KOPT-K1 (cell line): ENCODE data around the gene CPLANE1.
"Not testable (repeated sequence)": the region's sequence is repeated elsewhere in the genome, so short reads cannot be mapped to it uniquely, and the experiment has no call there.

Experiments used
- H3K27ac ChIP-seq: fragments of 200-600 bp; sonication (generic); 2 replicates; pipeline ENCODE4 v1.5.1; 2016; ENCODE audit warnings: antibody characterized with exemption, mild to moderate bottlenecking, low read depth, low read length; ENCODE audit not compliant: poor library complexity, severe bottlenecking
- H3K36me3 ChIP-seq: fragments of 200-600 bp; sonication (generic); 2 replicates; pipeline ENCODE4 v1.5.1; 2017; ENCODE audit warnings: antibody characterized with exemption, mild to moderate bottlenecking, low read length, moderate library complexity; ENCODE audit not compliant: insufficient read depth
- H3K9me3 ChIP-seq: fragments of 200-600 bp; sonication (generic); 2 replicates; pipeline ENCODE4 v1.5.1; 2017; ENCODE audit warnings: antibody characterized with exemption, low read length, mild to moderate bottlenecking; ENCODE audit not compliant: insufficient read depth, poor library complexity, severe bottlenecking

CPLANE1 gene

DNA sequence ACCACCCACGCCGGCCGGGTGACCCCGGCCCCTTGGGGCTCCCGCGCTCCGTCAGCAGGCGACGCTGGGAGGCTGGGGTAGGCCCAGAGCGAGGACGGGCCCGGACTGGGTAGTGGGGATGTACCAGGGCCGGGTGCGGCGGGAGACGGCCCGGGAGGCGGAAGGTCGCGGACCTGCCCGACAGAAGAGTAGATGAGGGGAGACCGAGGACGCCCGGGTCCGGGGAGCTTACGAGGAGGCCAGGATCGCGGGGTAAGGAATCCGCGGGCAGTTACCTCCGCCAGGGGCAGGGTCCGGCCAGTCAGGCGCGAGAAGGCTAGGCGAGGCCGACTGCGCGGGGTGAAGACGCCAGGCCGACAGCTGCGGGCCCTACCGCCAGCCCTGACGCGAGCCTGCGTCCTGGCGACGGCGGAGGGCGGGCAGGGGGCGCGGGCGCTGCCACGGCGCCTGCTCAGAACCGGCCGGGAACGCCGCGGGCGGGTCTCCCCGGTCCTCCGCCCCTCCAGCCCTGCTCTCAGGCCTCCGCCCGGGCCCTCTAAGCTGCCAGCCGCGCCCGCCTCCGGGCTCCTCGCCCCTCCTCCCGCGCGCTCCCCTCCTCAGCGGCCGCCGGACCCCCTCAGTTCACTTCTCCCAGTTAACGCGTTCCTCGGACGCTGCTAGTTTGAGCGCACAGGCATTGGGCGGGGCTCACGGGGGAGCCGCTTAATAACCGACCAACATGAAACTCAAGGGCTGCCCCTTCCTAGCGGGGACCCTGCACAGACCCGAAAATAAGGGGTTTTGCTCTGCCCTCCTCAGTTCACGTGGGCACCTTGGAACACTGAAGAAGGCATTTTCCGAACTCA is at the start of gene CPLANE1:
Gene CPLANE1 (minus strand): TSS at position 407 of the 845 bp plus-strand sequence. CDS start 1,678 bp downstream, outside the sequence.
- H3K27ac ChIP-seq: peak within 1 kb of the TSS; percentile 67
- H3K9me3 ChIP-seq: peaks cover 4% of the 10 kb centered on the region
- H3K36me3 ChIP-seq: peaks cover 9% of the 10 kb centered on the region; the same call in 1 of the 2 replicates

DNA sequence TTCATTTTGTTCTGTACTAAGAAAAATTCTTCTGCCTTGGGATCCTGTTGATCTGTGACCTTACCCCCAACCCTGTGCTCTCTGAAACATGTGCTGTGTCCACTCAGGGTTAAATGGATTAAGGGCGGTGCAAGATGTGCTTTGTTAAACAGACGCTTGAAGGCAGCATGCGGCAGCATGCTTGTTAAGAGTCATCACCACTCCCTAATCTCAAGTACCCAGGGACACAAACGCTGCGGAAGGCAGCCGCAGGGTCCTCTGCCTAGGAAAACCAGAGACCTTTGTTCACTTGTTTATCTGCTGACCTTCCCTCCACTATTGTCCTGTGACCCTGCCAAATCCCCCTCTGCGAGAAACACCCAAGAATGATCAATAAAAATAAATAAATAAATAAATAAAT is 47.1 kb upstream of the CPLANE1 start:
- H3K9me3 ChIP-seq: not testable (repeated sequence)
- peaks cover 83% of the 10 kb centered on the region for H3K36me3 ChIP-seq

DNA sequence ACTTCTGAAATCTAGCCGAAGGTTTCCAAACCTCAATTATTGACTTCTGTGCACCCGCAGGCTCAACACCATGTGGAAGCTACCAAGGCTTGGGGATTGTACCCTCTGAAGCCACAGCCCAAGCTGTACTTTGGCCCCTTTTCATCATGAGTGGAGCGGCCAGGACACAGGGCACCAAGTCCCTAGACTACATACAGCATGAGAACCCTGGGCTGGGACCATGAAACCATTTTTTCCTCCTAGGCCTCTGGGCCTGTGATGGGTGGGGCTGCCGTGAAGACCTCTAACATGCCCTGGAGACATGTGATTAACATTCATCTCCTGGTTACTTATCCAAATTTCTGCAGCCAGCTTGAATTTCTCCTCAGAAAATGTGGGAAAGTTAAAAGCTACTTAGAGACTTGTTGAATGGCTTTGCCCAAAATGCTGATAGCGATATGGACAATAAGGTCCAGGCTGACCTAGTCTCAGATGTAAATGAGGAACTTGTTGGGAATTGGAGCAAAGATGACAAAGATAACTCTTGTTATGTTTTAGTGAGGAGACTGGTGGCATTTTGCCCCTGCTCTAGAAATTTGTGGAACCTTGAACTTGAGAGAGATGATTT is 34.1 kb upstream of the CPLANE1 start:
- peaks cover 54% of the 10 kb centered on the region for H3K9me3 ChIP-seq
- H3K36me3 ChIP-seq: peaks cover 7% of the 10 kb centered on the region
- no peak overlapping the region for H3K27ac ChIP-seq

More for the DNA sequence above, 47.1 kb upstream of the CPLANE1 start:
- H3K27ac ChIP-seq: not testable (repeated sequence)

DNA sequence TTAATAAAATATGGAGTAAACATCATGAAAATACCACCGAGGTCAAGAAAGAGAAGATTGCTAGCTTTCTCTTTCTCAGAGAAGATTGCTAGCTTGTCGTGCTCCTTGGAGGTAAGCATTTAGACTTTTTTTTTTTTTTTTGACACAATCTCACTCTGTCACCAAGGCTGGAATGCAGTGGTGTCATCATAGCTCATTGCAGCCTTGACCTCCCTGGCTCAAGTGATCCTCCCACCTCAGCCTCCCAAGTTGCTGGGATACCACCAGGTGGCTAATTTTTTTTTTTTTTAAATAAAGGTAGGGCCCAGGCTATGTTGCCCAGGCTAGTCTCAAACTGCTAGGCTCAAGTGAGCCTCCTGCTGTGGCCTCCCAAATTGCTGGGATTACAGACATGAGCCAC is 26.3 kb upstream of the CPLANE1 start:
- Histone ChIP-seq H3K27ac (no peak overlapping the region), H3K36me3 (no peaks in the 10 kb centered on the region), H3K9me3 (peaks cover 22% of the 10 kb centered on the region)

GRCh38 chr5:37272511-37272910 is 23.3 kb upstream of the CPLANE1 start:
- Histone ChIP-seq H3K27ac (no peak overlapping the region), H3K36me3 (no peaks in the 10 kb centered on the region), H3K9me3 (peaks cover 14% of the 10 kb centered on the region)

DNA sequence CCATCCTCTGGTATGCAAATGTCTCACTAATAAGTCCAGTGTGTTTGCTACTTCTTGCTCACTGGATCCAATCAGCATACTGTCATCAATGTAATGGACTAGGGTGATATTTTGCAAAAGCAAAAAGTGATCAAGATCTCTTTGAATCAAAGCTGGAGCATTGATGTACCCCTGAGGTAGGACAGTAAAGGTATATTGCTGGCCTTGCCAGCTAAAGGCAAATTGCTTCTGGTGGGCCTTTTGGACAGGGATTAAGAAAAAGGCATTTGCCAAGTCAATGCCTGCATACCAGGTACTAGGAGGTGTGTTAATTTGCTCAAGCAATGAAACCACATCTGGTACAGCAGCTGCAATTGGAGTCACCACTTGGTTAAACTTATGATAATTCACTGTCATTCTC is 18.9 kb upstream of the CPLANE1 start:
- not testable (repeated sequence) for H3K36me3 ChIP-seq, H3K27ac ChIP-seq

GRCh38 chr5:37255774-37256358 is 6.7 kb upstream of the CPLANE1 start:
- no peaks in the 10 kb centered on the region for H3K36me3 ChIP-seq
- no peak overlapping the region for H3K27ac ChIP-seq
- H3K9me3 ChIP-seq: peaks cover 19% of the 10 kb centered on the region

More for the DNA sequence above, 18.9 kb upstream of the CPLANE1 start:
- peaks cover 19% of the 10 kb centered on the region for H3K9me3 ChIP-seq

GRCh38 chr5:37254581-37254980 is 5.4 kb upstream of the CPLANE1 start:
- peaks cover 19% of the 10 kb centered on the region for H3K9me3 ChIP-seq
- H3K27ac ChIP-seq: no peak overlapping the region
- no peaks in the 10 kb centered on the region for H3K36me3 ChIP-seq

DNA sequence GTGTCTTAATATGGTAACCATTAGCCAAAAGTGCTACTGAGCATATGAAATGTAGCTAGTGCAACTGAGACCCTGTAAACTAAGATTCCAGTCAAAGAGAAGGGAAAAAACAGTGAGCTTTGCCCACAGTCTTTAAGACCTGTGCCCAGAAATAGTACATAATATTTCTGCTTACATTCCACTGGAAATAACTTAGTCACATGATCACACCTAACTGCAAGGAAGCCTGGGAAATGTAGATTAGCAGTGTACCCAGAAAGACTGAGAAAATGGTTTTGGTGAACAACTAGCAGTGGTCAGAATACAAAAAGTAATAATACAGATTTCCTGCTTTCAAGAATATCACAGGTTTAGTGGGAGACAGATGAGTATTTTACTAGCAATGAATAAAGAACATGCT is 2.5 kb upstream of the CPLANE1 start:
- H3K9me3 ChIP-seq: peaks cover 14% of the 10 kb centered on the region
- H3K36me3 ChIP-seq: 0 out of 2 replicates have a peak, but pooled peaks cover 2% of the 10 kb centered on the region
- H3K27ac ChIP-seq: no peak overlapping the region

DNA sequence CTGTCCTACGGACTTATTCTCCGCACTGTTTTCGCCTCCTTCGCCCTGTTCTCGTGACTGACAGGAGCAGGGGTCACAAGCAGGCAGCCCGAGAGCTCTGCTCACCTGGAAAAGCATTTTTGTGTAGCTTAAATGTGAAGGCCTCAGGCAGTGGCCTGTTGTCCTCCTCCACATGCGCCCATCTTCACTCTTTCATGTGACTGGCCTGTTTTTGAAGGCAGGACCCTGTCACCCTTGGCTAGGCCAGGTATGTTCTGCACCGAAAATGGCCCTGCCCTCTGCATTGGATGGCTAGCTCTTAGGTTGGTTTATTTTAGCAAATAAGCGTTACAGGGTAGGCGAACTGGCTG is 614 bp upstream of the CPLANE1 start:
- peak overlapping the region; percentile 67 for H3K27ac ChIP-seq

GRCh38 chr5:37248421-37248969 is 681 bp downstream of the CPLANE1 start:
- H3K9me3 ChIP-seq: no peaks in the 10 kb centered on the region
- peaks cover 9% of the 10 kb centered on the region; the same call in 1 of the 2 replicates for H3K36me3 ChIP-seq
- peak overlapping the region; percentile 67 for H3K27ac ChIP-seq

More for the DNA sequence above, 614 bp upstream of the CPLANE1 start:
- peaks cover 9% of the 10 kb centered on the region; the same call in 1 of the 2 replicates for H3K36me3 ChIP-seq
- H3K9me3 ChIP-seq: peaks cover 10% of the 10 kb centered on the region

DNA sequence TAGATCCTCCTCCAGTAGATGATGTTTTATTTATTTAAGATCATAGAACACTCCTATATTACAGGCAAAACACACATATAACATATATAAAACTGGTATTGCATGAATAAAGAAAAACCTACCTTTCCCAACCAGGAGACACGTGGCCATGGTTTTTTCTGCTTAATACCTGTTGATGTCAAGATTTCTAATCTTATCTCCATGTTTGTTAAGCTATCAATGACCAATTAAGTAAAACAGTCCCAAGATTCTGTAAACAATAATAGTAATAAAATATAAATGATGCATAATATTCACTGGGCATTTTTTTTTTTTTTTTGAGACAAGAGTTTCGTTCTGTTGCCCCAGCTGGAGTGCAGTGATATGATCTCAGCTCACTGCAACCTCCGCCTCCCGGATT is 1.7 kb downstream of the CPLANE1 start:
- Histone ChIP-seq H3K27ac (no peak overlapping the region), H3K9me3 (no peaks in the 10 kb centered on the region), H3K36me3 (peaks cover 15% of the 10 kb centered on the region)

DNA sequence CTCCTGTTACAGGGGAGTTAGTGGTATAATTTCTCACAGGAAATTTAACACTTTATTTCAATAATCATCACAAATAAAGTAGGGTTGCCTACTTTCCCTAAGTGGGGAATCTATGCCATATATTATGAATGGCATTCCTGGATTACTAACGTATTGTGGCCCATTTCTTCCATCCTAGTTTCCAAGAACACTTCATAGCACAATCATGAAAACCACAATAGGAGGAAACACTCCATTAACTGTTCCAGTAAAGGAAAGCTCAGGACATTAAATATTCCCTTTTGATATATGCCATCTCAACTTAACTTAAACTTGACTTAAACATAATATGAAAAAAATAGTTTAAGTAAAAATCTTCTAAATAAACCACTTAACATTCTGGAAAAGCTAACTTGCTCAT is 2.1 kb downstream of the CPLANE1 start:
- peaks cover 17% of the 10 kb centered on the region for H3K36me3 ChIP-seq
- no peaks in the 10 kb centered on the region for H3K9me3 ChIP-seq
- H3K27ac ChIP-seq: no peak overlapping the region

- Histone ChIP-seq H3K9me3 (peaks cover 30% of the 10 kb centered on the region), H3K36me3 (peaks cover 70% of the 10 kb centered on the region), H3K27ac (no peak overlapping the region)
Measured at GRCh38 chr5:37234288-37234687, 14.9 kb downstream of the CPLANE1 start.

GRCh38 chr5:37226377-37226776 is 22.8 kb downstream of the CPLANE1 start:
- no peaks in the 10 kb centered on the region for H3K9me3 ChIP-seq
- H3K27ac ChIP-seq: no peak overlapping the region
- peaks cover 71% of the 10 kb centered on the region for H3K36me3 ChIP-seq
